B cell (primary cell): Measurements from ENCODE around the gene NCOA1. TPM values are rescaled to one million over a fixed set of nuclear protein-coding genes. Genes with fewer than 3 reads are reported as not detected.
"Not testable (repeated sequence)": the region's sequence is repeated elsewhere in the genome, so short reads cannot be mapped to it uniquely, and the experiment has no call there.

ENCODE experiments used
- ATAC-seq: fragments of 200-7000 bp; cut with Tn5 transposase; one replicate; pipeline ENCODE4 v1.10.0; 2021; ENCODE audit warnings: low read depth, mild to moderate bottlenecking, moderate number of reproducible peaks, moderate library complexity
- CTCF ChIA-PET: fragments of 350-600 bp; sonication (Branson Sonifier 250); formaldehyde crosslinking; loops from one replicate; lab custom pipeline; 2021; ENCODE audit warnings: antibody characterized with exemption, inconsistent platforms; lab: Charles Lee
- POLR2A ChIA-PET: fragments of 350-600 bp; sonication (Branson Sonifier 250); formaldehyde crosslinking; loops from one replicate; lab custom pipeline; 2021; ENCODE audit warnings: antibody characterized with exemption; lab: Charles Lee
- DNase-seq: peaks from one replicate; pipeline ENCODE4 v3.0.0; 2013
- H2AFZ ChIP-seq: 2 replicates; pipeline ENCODE4 v1.6.1; 2012; ENCODE audit warnings: mild to moderate bottlenecking, low read depth, low read length; ENCODE audit not compliant: insufficient read depth, poor library complexity, severe bottlenecking
- H3K27ac ChIP-seq, 2 donors: 1 replicate in 1 of 2; 2 replicates in 1 of 2; pipeline ENCODE4 v1.5.1; 2012 to 2013; ENCODE audit warnings: low read length in 2 of 2, mild to moderate bottlenecking in 2 of 2, moderate library complexity in 1 of 2
- H3K27me3 ChIP-seq, 4 experiments: fragments of 200-600 bp in 1 of 4; sonication (generic) in 1 of 4; replicated peaks in 1 of 4; 1 replicate in 2 of 4; 2 replicates in 2 of 4; pipeline versions ENCODE4 v1.6.1 to v1.7.0; 2013 to 2016; ENCODE audit warnings: low read length in 3 of 4, mild to moderate bottlenecking in 2 of 4, mixed read lengths in 1 of 4, moderate library complexity in 1 of 4; ENCODE audit not compliant: insufficient read depth in 4 of 4, control insufficient read depth in 3 of 4; ENCODE audit errors: control extremely low read depth in 1 of 4
- H3K36me3 ChIP-seq, 2 experiments: replicated peaks in 1 of 2; 1 replicate in 1 of 2; 2 replicates in 1 of 2; pipeline versions ENCODE4 v1.6.1 to v1.7.1; 2013; ENCODE audit warnings: low read length in 1 of 2; ENCODE audit not compliant: insufficient read depth in 2 of 2, control insufficient read depth in 1 of 2; ENCODE audit errors: control extremely low read depth in 1 of 2, extremely low read depth in 1 of 2
- H3K4me1 ChIP-seq, 2 donors: fragments of 200-600 bp in 1 of 2; sonication (generic) in 1 of 2; 1 replicate in 1 of 2; 2 replicates in 1 of 2; pipeline versions ENCODE4 v1.5.1 to v1.6.1; 2013 to 2017; ENCODE audit warnings: low read length in 2 of 2; ENCODE audit not compliant: control insufficient read depth in 2 of 2, insufficient read depth in 2 of 2
- H3K4me2 ChIP-seq: replicated peaks from 2 replicates; pipeline ENCODE3; 2012; ENCODE audit warnings: mild to moderate bottlenecking, low read depth, low read length; ENCODE audit not compliant: poor library complexity, severe bottlenecking
- H3K4me3 ChIP-seq, 5 experiments: fragments of 200-600 bp in 1 of 5; sonication (generic) in 1 of 5; 1 replicate in 3 of 5; 2 replicates in 2 of 5; pipeline versions ENCODE4 v1.5.1 to v1.7.0; 2011 to 2016; ENCODE audit warnings: low read length in 4 of 5, mild to moderate bottlenecking in 4 of 5, low read depth in 2 of 5, control low read depth in 1 of 5, moderate library complexity in 1 of 5; ENCODE audit not compliant: insufficient read depth in 1 of 5; ENCODE audit errors: control extremely low read depth in 1 of 5, extremely low read depth in 1 of 5
- H3K79me2 ChIP-seq: fragments of 200-600 bp; sonication (generic); one replicate; pipeline ENCODE4 v1.6.0; 2016; ENCODE audit warnings: low read length; ENCODE audit not compliant: control insufficient read depth, insufficient read depth
- H3K9ac ChIP-seq: fragments of 200-600 bp; sonication (generic); 2 replicates; pipeline ENCODE4 v1.6.1; 2017; ENCODE audit warnings: mild to moderate bottlenecking, low read length, moderate library complexity
- H3K9me3 ChIP-seq, 3 donors: one replicate each; pipeline versions ENCODE4 v1.6.1 to v1.7.1; 2013; ENCODE audit warnings: low read length in 2 of 3; ENCODE audit not compliant: control insufficient read depth in 2 of 3, insufficient read depth in 1 of 3; ENCODE audit errors: control extremely low read depth in 1 of 3
- H4K20me1 ChIP-seq: 2 replicates; pipeline ENCODE4 v1.6.0; 2012; ENCODE audit warnings: mild to moderate bottlenecking, low read length; ENCODE audit not compliant: insufficient read depth, control insufficient read depth, poor library complexity, severe bottlenecking
- H3K27ac Mint-ChIP-seq: one replicate; pipeline ENCODE4 v1.8.0; 2021; ENCODE audit warnings: mixed read lengths
- H3K27me3 Mint-ChIP-seq: one replicate; pipeline ENCODE4 v1.8.0; 2021; ENCODE audit warnings: mixed read lengths
- H3K4me1 Mint-ChIP-seq: one replicate; pipeline ENCODE4 v1.8.0; 2021; ENCODE audit warnings: mixed read lengths
- H3K4me3 Mint-ChIP-seq: one replicate; pipeline ENCODE4 v1.8.0; 2021; ENCODE audit warnings: mixed read lengths
- H3K9me3 Mint-ChIP-seq: one replicate; pipeline ENCODE4 v1.8.0; 2022; ENCODE audit warnings: mixed read lengths; ENCODE audit not compliant: insufficient read depth
- CTCF ChIP-seq: fragments of 200-600 bp; IDR thresholded peaks from one replicate; pipeline ENCODE4 v1.8.0; 2022; ENCODE audit warnings: antibody characterized with exemption, mild to moderate bottlenecking
- EZH2 ChIP-seq: IDR thresholded peaks from 2 replicates; pipeline ENCODE4 v1.6.1; 2012; ENCODE audit warnings: borderline replicate concordance, low read depth, mild to moderate bottlenecking, moderate library complexity, low read length; ENCODE audit not compliant: insufficient read depth, poor library complexity, severe bottlenecking
- WGBS: methylation state at CpG from one replicate; pipeline ENCODE4 v1.1.5; 2013; ENCODE audit warnings: missing lambda C conversion rate; ENCODE audit not compliant: insufficient coverage; 5-methylcytosine and 5-hydroxymethylcytosine counted together
- intact Hi-C: fragments of 100-400 bp; cut with micrococcal nuclease; formaldehyde crosslinking; loops from one replicate; pipeline ENCODE4 v1.10.0; 2022
- polyA plus RNA-seq: library from polyadenylated mRNA; depleted of rRNA; stranded (reverse); fragments of >200 nt; gene quantifications from 2 replicates; pipeline ENCODE4 v1.2.3, GENCODE V29; 2012
- total RNA-seq, 2 donors: library from RNA; stranded (reverse); fragments of 120-200 nt in 1 of 2; gene quantifications; 1 replicate in 1 of 2; 2 replicates in 1 of 2; pipeline versions ENCODE4 v1.2.3 to v1.2.4, GENCODE V29; 2013 to 2022

Gene NCOA1
- total and polyA plus RNA-seq, 2 donors (not counting 1 experiment from before 2014, with no cell fraction given), result 11.6 to 49.1 TPM

GRCh38 chr2:24463271-24463670, 27.8 kb upstream of the NCOA1 start:
- Histone ChIP-seq H3K4me3 (no peak overlapping the region), H3K9ac (no peak overlapping the region), H2AFZ (no peak overlapping the region), H3K4me1 (no peaks in the 10 kb centered on the region), H4K20me1 (no peaks in the 10 kb centered on the region), H3K27me3 (no peaks in the 10 kb centered on the region), H3K79me2 (no peaks in the 10 kb centered on the region), H3K27ac (no peak overlapping the region), H3K9me3 (no peaks in the 10 kb centered on the region), H3K36me3 (no peaks in the 10 kb centered on the region), H3K4me2 (no peak overlapping the region)
- H3K9me3 Mint-ChIP-seq, result no peaks in the 10 kb centered on the region
- WGBS, result 100% methylated on average over 1 of the region's 1 CpG
- no peaks in the 10 kb centered on the region for H3K4me1 Mint-ChIP-seq
- intact Hi-C loops, result no loop called here
- TF ChIP-seq EZH2, result no peak
- H3K4me3 Mint-ChIP-seq, result no peak overlapping the region
- DNase-seq (no peak), ATAC-seq (no peak)
- peaks cover 9% of the 10 kb centered on the region for H3K27me3 Mint-ChIP-seq
- ChIA-PET CTCF (interaction anchor here (0.6 to 0.9 kb wide), 2 partner anchors 263 to 364 kb away, joined by 3 to 4 read pairs; no protein-coding TSS in a partner anchor), POLR2A (no interaction called here)
- H3K27ac Mint-ChIP-seq, result no peak overlapping the region

GRCh38 chr2:24466871-24467870, 23.9 kb upstream of the NCOA1 start:
- intact Hi-C loops, result no loop called here
- no peaks in the 10 kb centered on the region for H3K9me3 Mint-ChIP-seq
- H3K27ac Mint-ChIP-seq, result no peak overlapping the region
- Histone ChIP-seq H3K9ac (no peak overlapping the region), H3K36me3 (no peaks in the 10 kb centered on the region), H3K27ac (no peak overlapping the region), H4K20me1 (no peaks in the 10 kb centered on the region), H2AFZ (no peak overlapping the region), H3K9me3 (no peaks in the 10 kb centered on the region), H3K4me3 (no peak overlapping the region), H3K79me2 (no peaks in the 10 kb centered on the region), H3K27me3 (no peaks in the 10 kb centered on the region), H3K4me2 (no peak overlapping the region), H3K4me1 (no peaks in the 10 kb centered on the region)
- CTCF ChIA-PET, result no interaction called here
- no peak for TF ChIP-seq EZH2
- no peak for TF ChIP-seq CTCF
- H3K4me1 Mint-ChIP-seq, result no peaks in the 10 kb centered on the region
- 97% methylated on average over 4 of the region's 7 CpGs for WGBS
- H3K27me3 Mint-ChIP-seq, result peaks cover 5% of the 10 kb centered on the region
- POLR2A ChIA-PET, result interaction anchor here (0.6 kb wide), 1 partner anchor 23 kb away, joined by 8 read pairs; no protein-coding TSS in a partner anchor
- H3K4me3 Mint-ChIP-seq, result no peak overlapping the region
- ATAC-seq, result no peak
- no peak for DNase-seq

GRCh38 chr2:24468453-24468852, 22.6 kb upstream of the NCOA1 start:
- H3K9me3 ChIP-seq, H3K9me3 Mint-ChIP-seq, POLR2A ChIA-PET, H2AFZ ChIP-seq, H3K4me1 Mint-ChIP-seq, H3K4me2 ChIP-seq, H4K20me1 ChIP-seq, H3K4me3 Mint-ChIP-seq, DNase-seq, H3K27ac ChIP-seq, intact Hi-C loops, H3K36me3 ChIP-seq, H3K27me3 ChIP-seq, H3K27ac Mint-ChIP-seq, H3K79me2 ChIP-seq, ATAC-seq, H3K9ac ChIP-seq, H3K4me3 ChIP-seq, H3K27me3 Mint-ChIP-seq, H3K4me1 ChIP-seq: not testable (repeated sequence)
- WGBS, result no CpG with 5 or more reads among the region's 1 CpG
- CTCF ChIA-PET, result interaction anchor here (1.8 kb wide), 1 partner anchor 58 kb away, joined by 4 read pairs; no protein-coding TSS in a partner anchor
